Mucosa of descending colon (tissue), 3 donors: ENCODE measurements around the gene HSPG2. TPM values are rescaled to one million over a fixed set of nuclear protein-coding genes. Genes with fewer than 3 reads are reported as not detected.

Experiments
- ATAC-seq: fragments of 200-7000 bp; cut with Tn5 transposase; one replicate; pipeline ENCODE4 v1.9.1; 2020; ENCODE audit warnings: mild to moderate bottlenecking, moderate library complexity
- DNase-seq, 3 donors: peaks; one replicate each; pipeline ENCODE4 v3.0.0-alpha.2; 2020
- H3K36me3 ChIP-seq: fragments of 200-600 bp; one replicate; pipeline ENCODE4 v1.8.0; 2021; ENCODE audit warnings: low read depth, mild to moderate bottlenecking
- H3K4me1 ChIP-seq: fragments of 200-600 bp; one replicate; pipeline ENCODE4 v1.8.0; 2021; ENCODE audit warnings: low read depth, mild to moderate bottlenecking
- H3K4me3 ChIP-seq: fragments of 200-600 bp; one replicate; pipeline ENCODE4 v1.8.0; 2021; ENCODE audit warnings: mild to moderate bottlenecking
- H3K9me3 ChIP-seq: fragments of 200-600 bp; one replicate; pipeline ENCODE4 v1.8.0; 2021; ENCODE audit warnings: mild to moderate bottlenecking
- intact Hi-C, 2 donors: fragments of 100-400 bp; cut with DNase I in 1 of 2; cut with micrococcal nuclease in 1 of 2; formaldehyde crosslinking; loops; one replicate each; pipeline versions ENCODE4 v1.11.0 to v1.11.1; 2022; cut with DNase I, micrococcal nuclease
- total RNA-seq, 3 donors: library from RNA; stranded (reverse); fragmentation: NEBNext Ultra II Directional in 2 of 3; extraction: Animal tissue kit (Norgen Biotek cat#: 25700) in 2 of 3; gene quantifications; one replicate each; pipeline versions ENCODE4 v1.2.1 to v1.2.4, GENCODE V29; 2021 to 2023
- TF ChIP-seq, protein P1 (sequence below): fragments of 200-600 bp; IDR thresholded peaks from one replicate; pipeline ENCODE4 v1.8.0; 2022; ENCODE audit warnings: antibody characterized with exemption, mild to moderate bottlenecking
- donor health status: DM: no; HTN: no; CAD: no; lungs with moderate emphysema.
- donor health status: DM: no; HTN: no; CAD: no.
- donor health status: DM: no; HTN: yes; CAD: no.

Gene HSPG2
- total RNA-seq, 3 donors from 2014 or later = 142 to 436 (median 197) TPM

DNA sequence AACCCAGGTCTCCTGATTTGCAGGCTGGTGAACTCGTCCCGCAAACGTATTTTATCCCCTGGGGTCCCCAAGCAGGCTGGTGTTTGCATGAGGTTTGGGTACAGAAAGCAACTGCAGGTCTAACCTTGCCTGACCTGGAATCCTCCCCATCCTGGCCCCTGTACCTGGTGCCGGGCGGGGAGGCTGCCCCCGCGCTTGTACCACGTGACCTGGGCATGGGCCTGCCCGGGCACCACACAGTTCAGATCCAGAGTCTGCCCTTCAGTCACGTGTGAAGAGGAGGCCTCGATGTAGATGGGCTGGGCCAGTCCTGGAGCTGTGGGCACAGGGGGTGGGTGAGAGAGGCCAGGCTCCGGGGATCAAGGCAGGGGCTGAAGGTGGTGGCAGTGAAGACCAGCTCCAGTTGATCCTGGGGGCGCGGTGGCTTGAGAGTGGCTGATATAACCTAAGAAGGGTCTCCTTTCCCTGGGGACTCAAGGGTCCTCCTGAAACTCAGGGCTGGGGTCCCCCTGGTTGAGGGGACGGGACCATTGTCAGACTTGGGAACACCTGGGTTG is 94.4 kb downstream of the HSPG2 start:
- ATAC-seq = no peak
- intact Hi-C loops = no loop called here

DNA sequence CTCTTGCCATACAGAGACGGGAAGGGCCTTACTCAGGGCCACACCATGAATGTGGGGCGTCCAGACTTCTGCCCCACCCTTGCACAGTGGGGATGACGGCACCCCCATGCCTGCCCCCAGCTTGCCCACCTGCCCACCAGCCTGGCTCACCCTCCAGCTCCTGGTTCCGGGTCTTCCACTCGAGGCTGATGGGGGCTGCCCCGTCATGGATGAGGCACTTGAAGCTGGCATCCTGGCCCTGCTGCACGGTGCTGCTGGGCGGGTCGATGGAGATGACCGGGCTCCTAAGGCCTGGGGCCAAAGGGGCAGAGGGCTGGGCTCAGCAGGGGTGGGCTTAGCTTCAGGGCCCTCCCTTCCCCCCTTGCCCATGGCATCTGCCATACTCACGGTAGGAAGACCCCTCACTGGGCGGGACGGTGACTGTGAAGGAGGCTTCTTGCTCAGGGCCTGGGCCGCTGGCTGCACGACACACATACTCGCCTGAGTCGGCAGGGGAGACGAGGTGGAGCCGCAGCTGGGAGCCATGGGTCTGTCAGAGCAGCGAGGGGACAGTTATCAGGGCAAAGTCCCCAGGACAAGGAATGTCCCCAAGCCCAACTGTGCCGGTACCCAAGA is 95.2 kb downstream of the HSPG2 start:
- H3K36me3 ChIP-seq = peaks cover 16% of the 10 kb centered on the region

More for the DNA sequence above, 94.4 kb downstream of the HSPG2 start:
- TF ChIP-seq, protein P1, sequence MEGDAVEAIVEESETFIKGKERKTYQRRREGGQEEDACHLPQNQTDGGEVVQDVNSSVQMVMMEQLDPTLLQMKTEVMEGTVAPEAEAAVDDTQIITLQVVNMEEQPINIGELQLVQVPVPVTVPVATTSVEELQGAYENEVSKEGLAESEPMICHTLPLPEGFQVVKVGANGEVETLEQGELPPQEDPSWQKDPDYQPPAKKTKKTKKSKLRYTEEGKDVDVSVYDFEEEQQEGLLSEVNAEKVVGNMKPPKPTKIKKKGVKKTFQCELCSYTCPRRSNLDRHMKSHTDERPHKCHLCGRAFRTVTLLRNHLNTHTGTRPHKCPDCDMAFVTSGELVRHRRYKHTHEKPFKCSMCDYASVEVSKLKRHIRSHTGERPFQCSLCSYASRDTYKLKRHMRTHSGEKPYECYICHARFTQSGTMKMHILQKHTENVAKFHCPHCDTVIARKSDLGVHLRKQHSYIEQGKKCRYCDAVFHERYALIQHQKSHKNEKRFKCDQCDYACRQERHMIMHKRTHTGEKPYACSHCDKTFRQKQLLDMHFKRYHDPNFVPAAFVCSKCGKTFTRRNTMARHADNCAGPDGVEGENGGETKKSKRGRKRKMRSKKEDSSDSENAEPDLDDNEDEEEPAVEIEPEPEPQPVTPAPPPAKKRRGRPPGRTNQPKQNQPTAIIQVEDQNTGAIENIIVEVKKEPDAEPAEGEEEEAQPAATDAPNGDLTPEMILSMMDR = no peak
- no peak for DNase-seq
- H3K9me3 ChIP-seq = no peaks in the 10 kb centered on the region
- peaks cover 16% of the 10 kb centered on the region for H3K36me3 ChIP-seq
- H3K4me1 ChIP-seq = no peaks in the 10 kb centered on the region
- H3K4me3 ChIP-seq = no peak overlapping the region

DNA sequence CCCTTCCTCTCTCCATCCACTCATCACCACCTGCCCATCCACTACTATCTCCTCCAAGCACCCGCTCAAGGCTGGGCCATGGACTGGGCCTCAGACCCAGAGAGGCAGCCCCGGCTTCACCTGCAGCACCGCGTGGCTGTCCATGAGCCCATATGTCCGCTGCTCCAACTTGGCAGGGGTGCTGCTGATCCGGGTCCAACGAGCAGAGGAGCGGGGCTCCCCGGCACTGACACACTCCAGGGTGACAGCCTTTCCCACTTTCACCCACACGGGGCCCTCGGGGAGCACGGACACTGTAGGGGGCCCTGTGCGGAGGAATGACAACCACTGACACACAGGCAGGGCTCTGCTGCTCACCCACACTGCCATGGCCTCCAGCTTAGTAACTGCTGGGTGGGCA is 96.1 kb downstream of the HSPG2 start:
- Histone ChIP-seq H3K9me3 (no peaks in the 10 kb centered on the region), H3K36me3 (peaks cover 16% of the 10 kb centered on the region), H3K4me1 (no peaks in the 10 kb centered on the region), H3K4me3 (no peak overlapping the region)
- intact Hi-C loops = no loop called here
- ATAC-seq (no peak), DNase-seq (no peak)
- TF ChIP-seq, protein P1 = no peak

More for the DNA sequence above, 95.2 kb downstream of the HSPG2 start:
- DNase-seq (no peak), ATAC-seq (no peak)
- intact Hi-C loops = no loop called here
- Histone ChIP-seq H3K9me3 (no peaks in the 10 kb centered on the region), H3K4me3 (no peak overlapping the region), H3K4me1 (no peaks in the 10 kb centered on the region)
- TF ChIP-seq, protein P1 = no peak

DNA sequence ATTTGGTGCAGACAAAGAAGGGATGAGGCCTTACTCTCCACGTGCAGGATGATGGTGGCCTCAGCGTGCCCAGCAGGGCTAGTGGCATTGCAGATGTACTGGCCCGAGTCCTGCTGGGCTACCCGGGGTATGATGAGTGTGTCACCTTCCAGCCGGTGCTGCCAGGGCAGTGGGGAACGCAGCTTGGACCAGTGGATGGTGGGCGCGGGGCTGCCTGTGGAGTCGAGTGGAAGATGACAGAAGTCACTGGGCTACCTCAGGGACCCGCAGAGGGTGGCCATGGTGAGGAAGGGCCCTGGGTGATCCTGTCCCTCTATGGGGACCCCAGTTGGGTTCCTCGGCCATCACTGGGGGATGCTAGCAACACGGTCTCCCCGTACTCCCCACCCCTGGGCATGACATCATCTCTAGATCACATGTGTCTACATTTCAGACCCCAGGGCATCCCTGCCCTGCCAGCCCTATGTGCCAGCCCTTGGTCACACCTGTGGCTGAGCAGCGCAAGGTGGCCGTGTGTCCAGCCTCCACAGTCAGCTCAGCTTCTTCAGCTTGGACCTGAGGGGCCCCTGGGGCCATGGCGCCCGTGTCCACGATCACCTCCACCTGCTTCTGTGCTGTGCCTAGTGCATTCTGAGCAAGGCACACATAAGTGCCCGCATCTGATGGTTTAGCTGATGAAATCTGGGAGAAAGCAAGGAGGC is 97.6 kb downstream of the HSPG2 start:
- Histone ChIP-seq H3K4me3 (no peak overlapping the region), H3K36me3 (peaks cover 22% of the 10 kb centered on the region), H3K4me1 (no peaks in the 10 kb centered on the region), H3K9me3 (peaks cover 2% of the 10 kb centered on the region)
- TF ChIP-seq, protein P1 = no peak
- intact Hi-C loops = no loop called here
- ATAC-seq (no peak), DNase-seq (no peak)

DNA sequence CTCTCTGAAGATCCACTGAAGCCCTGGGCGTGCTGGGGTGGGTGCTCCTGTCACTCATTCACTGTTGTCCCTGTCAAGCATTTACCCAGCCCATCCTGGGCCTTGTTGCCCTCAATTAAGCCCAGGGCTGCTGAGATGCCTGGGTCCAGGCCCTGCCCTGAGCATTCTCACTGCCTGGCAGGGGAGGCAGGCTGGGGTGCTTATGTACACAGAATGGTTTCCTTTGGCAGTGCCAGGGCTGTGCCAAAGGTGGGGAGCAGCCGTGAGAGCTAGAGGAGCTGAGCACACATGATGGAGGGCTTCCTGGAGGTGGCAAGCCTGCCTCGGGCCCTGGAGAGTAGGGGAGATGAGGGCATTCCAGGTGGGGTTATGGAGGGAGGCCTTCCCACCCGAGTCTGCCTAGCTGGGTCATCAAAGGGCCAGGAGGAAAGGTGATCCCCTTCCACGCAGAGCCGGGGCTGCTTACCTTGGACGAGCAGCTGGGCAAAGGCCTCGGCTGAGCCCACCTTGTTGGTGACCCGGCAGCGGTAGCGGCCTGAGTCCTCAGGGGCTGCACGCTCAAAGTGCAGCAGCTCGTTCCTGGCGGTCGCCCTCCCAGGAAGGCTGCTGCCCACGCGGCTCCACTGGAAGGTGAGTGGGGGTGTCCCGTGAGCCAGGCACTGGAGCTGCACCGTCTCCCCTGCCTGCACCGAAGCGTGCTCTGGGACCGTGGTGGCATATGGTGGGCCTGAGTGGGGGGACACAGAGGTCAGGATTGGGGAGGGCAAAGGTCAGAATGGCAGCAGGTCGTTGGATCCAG is 98.6 kb downstream of the HSPG2 start:
- peaks cover 26% of the 10 kb centered on the region for H3K36me3 ChIP-seq
- no peaks in the 10 kb centered on the region for H3K4me1 ChIP-seq
- no peak for ATAC-seq
- H3K9me3 ChIP-seq = peaks cover 7% of the 10 kb centered on the region
- H3K4me3 ChIP-seq = no peak overlapping the region
- TF ChIP-seq, protein P1 = no peak
- no peak for DNase-seq
- intact Hi-C loops = no loop called here
